Renal cortex interstitium (tissue), 15 donors: ENCODE results near the gene FBN3. TPM values are rescaled to one million over a fixed set of nuclear protein-coding genes. Genes with fewer than 3 reads are reported as not detected.
A peak's percentile ranks its signal among the peaks of the same experiment; 100 is the strongest.
"Not testable (repeated sequence)": the region's sequence is repeated elsewhere in the genome, so short reads cannot be mapped to it uniquely, and the experiment has no call there.

ENCODE experiments used
- DNase-seq, 11 donors: peaks; one replicate each; pipeline ENCODE4 v3.0.0-alpha.2; 2013; ENCODE audit warnings: low read depth in 9 of 11, low spot score in 4 of 11; ENCODE audit errors: extremely low read depth in 1 of 11
- long read RNA-seq, 16 experiments: transcript quantifications; one replicate each; lab custom pipeline, GENCODE V29; 2026
- polyA plus RNA-seq, 3 donors: library from polyadenylated mRNA; unstranded; fragments of 120-200 nt; gene quantifications; one replicate each; pipeline ENCODE4 v1.2.1, GENCODE V29; 2013; ENCODE audit not compliant: insufficient read length in 3 of 3

FBN3 gene
- polyA plus RNA-seq: 10 to 100 TPM; 34.7 to 60.5 (median 44.1) TPM
- long read RNA-seq, donor 1: 0 reads
- long read RNA-seq, donor 2: 0 reads
- long read RNA-seq, donor 3: 0 reads
- long read RNA-seq, donor 4: 0 reads
- long read RNA-seq, donor 5: 0 reads
- long read RNA-seq, donor 6, partial matches to known transcripts: 163 of 209 reads
- long read RNA-seq, donor 6, other reads (novel, unspliced or antisense): 46 of 209 reads
- long read RNA-seq, donor 7: 0 reads
- long read RNA-seq, donor 8: 0 reads
- long read RNA-seq, donor 9: 0 reads
- long read RNA-seq, donor 10: 0 reads
- long read RNA-seq, donor 11: 0 reads
- long read RNA-seq, donor 12: 0 reads
- long read RNA-seq, donor 13: 0 reads
- long read RNA-seq, donor 14: 0 reads
- long read RNA-seq, donor 15: 0 reads
- long read RNA-seq, donor 16: 0 reads

DNA sequence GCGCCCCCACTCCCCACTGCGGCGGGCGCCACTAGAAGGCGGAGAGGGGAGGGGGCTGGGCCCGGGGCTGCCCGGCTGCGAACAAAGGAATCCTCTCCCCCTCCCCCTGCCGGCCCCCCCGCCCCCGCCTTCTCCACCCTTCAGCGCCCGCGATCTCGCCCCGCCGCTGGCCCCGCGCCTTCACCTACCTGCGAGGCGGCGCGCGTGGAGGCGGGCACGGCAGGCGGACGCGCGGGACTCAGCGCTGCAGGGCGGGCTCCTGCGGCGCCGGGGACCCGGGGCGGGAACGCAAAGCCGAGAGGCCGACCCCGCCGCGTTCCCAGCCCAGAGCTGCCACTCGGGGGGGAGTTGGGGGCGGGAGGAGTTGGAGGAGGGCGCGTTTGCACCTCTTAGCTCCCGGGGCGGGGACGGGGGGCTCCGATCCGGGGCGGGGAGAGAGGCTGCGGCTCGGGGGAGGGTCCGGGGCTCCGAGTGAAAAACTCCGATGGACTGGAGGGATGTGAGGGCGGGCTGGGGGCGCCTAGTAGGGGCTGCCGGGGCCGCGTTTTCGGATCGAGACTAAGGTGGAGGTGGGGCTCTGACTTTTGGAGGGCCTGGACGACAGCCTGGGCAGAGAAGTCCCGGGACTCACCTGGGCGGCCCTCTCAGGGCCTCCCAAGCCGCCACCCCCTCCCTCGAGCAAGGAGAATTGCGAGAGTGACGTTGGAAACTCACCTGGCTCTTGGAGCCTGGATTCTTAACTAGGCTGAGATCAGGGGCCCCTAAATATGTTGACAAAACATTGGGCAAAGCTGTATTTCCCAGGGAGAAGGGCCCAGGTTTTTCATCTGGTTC, at the start of gene FBN3:
Gene FBN3, minus strand, starts transcription at position 332 of the 834 bp plus-strand sequence. CDS start 2,112 bp downstream, outside the sequence.
- peak in 1 of 11 donors; percentile 41 for DNase-seq

DNA sequence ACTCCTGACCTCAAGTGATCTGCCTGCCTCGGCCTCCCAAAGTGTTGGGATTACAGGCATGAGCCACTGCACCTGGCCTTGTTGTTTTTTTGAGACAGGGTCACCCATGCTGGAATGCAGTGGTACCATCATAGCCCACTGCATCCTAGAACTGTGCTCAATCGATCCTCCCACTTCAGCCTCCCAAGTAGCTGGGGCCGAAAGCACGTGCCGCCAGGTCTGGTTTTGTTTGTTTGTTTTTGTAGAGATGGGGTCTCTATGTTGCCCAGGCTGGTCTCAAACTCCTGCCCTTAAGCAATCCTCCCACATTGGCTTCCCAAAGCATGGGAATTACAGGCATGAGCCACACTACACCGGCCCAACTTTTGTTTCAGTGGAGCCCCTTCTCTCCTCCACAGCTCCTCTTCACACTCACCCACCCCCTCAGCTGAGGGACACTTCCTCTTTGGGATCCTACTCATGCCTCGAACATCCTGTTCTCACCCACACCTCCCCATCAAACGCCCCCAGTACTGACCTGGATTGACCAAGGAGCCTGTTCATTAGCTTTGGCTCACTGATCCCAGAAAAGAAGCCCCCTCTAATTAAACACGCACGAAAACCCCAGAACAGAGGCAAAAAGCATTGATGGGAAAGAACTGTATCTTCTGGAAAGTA, 47.0 kb upstream of the FBN3 start:
- no peak for DNase-seq

DNA sequence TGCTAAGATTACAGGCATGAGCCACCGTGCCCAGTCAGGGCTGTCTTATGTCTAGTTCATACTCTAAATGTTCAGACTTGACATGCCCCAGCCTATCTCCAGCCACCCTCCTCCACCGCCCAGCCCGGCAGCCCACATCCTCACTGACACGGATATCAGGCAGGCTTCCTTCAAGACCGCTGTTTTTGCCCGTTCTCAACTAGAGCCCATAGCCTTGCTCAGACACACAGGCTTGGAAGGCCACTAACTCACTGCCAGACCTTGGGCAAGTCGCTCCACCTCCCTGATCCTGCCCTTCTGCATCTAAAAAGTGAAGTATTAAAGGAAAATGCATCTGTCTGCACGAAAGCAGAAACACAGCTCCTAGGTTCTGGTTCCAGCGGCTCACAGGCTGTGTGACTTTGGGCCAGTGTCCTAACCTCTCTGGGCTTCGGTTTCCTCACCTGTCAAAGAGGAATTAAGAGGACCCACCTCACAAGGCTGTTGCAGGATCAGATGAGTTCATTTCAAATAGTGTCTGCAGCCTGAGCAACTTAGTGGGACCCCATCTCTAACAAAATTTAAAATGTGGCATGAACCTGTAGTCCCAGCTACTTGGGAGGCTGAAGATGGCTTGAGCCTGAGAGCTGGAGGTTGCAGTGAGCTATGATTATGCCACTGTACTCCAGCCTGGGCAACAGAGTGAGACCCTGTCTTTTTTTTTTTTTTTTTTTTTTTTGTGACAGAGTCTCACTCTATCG, 45.3 kb upstream of the FBN3 start:
- DNase-seq: no peak

DNA sequence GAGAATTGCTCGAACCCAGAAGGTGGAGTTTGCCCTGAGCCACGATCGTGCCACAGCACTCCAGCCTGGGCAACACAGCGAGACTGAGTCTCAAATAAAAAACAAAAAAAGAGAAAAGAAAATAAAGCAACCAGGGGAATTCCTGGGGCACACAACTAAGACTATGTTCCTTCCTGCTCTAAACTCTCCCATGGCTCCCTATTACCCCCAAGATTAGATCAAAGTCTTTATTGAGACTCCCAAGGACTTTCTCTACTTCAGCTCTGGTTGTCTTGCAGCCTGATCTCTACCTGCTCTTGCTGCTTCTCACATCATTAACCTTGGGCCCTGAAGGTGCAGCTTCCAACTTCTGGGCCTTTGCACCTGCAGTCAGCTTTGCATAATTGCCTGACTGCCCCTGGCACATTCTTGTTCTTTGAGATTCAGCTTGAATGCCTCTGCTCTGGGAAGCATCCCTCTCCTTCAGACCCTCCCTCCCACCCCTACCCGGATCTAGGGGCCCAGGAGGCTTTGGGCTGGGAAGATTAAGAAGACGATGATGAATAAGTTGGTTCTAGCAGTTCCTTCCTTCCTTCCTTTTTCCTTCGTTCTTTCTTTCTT, 42.9 kb upstream of the FBN3 start:
- DNase-seq: no peak

DNA sequence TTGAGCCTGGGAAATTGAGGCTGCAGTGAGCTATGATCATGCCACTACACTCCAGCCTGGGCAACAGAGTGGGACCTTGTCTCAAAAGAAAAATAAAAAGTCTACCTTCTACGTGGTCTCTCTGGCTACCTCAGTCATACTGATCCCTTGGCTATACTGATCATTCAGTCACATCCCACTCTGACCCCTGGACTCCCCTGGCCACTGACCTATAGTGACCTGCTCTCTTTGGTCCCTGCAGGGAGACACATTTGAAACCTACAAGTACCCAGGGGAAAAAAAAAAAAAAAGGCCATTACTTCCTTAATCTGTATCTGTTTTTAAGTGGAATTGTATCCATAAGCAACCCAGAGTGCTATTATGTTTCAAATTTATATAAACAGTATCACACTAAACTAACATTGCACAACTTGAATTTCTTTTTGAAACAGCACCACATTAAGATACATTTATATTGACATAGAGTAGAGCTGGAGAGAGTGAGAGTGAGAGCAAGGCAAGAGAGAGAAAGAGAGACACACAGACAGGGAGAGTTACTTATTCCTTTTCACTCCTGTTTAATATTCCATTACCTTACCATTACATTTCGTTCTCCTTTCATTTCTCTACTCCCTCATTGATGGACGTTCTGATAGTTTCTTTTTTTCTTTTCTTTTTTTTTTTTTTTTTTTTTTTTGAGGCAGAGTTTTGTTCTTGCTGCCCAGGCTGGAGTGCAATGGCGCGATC, 36.1 kb upstream of the FBN3 start:
- no peak for DNase-seq

DNA sequence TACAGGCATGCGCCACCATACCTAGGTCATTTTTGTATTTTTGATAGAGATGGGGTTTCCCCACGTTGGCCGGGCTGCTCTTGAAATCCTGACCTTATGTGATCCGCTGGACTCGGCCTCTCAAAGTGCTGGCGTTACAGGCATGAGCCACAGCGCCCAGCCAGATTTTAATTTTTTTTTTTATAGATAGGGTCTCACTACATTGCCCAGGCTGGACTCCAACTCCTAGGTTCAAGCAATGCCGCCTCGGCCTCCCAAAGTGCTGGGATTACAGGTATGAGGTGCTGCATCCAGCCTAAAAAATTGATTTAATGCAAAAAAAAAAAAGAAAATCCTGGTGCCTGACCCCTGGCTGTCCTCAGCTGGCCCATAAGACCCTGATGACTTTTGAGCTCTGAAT, 34.9 kb upstream of the FBN3 start:
- DNase-seq: no peak

DNA sequence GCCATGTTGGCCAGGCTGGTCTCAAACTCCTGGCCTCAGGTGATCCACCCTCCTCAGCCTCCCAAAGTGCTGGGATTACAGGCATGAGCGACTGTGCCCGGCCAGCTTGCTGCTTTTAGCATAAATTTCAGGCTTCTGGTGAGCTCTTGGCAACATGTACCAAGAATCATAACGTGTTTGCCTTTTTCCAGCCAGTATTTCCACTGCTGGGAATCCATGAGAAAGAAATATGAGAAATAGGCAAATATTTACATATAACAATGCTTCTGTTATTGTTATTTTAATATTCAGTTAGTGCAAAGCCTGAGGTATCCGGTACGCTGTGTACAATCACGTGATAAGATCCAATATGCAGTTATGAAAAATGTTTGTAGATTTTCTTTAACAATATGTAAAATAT, 30.6 kb upstream of the FBN3 start:
- DNase-seq: no peak

DNA sequence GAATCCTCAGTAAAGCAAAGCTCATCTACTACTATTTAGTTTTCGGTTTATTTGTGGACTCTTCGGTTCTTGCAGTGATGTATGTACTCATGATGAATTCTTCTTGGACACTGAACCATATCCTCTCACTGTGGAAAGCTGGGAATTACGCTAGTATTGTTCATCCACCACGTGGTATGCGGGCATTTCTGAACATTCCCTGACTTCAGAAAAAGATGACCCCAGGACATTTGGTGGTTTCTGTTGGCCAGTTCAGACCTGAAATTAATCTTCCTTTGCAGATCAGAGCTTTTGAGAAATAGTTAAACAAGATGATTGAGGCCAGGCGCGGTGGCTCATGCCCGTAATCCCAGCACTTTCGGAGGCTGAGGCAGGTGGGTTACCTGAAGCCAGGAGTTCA, 25.3 kb upstream of the FBN3 start:
- DNase-seq: no peak

DNA sequence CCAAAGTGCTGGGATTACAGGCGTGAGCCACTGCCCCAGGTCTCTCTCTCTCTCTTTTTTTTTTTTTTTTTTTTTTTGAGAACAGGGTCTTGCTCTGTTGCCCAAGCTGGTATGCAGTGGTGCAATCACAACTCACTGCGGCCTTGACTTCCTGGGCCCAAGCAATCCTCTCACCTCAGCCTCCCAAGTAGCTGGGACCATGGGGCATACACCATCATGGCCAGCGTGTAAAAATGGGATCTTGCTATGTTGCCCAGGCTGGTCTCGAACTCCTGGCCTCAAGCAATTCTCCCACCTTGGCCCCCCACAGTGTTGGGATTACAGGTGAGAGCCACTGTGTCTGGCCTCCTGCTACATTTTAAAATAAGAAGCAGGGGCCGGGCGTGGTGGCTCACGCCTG, 19.1 kb upstream of the FBN3 start:
- DNase-seq: no peak

DNA sequence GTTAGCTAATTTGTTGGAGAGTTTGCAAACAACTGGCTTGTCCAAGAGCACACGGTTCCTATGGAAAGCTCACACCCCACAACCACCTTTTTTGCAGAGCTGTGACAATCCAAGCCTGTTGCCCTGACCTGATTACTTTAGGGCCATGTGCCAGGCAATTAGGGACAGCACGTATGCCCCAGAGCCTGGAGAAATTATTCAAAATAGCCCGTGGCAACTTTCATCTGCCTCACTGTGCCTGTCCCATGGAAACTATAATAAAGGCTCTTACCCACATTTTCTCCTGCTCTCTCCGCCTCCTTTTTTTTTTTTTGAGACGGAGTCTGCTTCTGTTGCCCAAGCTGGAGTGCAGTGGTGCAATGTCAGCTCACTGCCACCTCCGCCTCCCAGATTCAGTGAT, 18.6 kb upstream of the FBN3 start:
- DNase-seq: no peak

DNA sequence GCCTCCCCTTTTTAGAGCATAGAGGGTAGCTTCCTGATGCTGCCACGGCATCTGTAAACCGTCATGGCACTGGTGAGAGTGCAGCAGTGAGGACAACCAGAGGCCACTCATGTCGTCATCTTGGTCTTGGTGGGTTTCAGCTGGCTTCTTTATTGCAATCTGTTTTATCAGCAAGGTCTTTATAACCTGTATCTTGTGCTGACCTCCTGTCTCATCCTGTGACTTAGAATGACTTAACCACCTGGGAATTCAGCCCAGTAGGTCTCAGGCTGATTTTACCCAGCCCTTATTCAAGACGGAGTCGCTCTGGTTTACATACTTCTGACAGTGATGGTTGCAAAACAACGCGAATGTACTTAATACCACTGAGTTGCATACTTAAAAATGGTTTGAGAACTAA, 14.4 kb upstream of the FBN3 start:
- DNase-seq: no peak

DNA sequence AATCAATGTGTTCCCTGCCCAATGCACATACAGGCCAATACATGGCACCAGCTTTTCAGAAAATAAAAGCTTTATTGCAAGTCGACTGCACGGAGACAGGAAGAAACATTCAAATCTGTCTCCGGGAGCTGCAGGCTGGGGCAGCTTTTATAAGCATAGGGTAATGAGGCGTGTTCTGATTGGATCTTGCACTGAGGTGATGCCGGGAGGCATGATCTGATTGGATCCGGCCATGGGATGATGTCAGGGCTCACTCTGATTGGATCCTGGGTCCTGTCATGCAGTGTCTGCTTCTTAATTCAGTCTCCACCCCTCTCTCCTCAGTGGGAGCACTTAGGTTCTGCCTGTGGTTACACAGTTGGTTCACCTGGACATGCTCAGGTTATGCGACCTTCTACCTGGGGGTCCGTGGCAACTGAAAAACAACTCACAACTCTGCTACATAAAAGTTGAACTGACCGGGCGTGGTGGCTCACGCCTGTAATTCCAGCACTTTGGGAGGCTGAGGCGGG, 11.8 kb upstream of the FBN3 start:
- DNase-seq: no peak

DNA sequence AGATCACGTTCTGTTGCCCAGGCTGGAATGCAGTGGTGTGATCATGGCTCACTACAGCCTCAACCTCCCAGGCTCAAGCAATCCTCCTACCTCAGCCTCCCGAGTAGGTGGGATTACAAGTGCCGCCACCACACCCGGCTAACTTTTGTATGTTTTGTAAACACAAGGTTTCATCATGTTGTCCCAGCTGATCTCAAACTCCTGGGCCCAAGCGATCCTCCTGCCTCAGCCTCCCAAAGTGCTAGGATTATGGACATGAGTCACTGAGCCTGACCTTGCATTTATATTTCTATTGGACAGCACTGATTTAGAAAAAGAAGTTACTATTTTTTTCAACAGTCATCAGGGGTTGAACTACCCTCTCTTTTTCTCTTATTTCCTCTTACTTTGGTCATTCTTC, 9.9 kb upstream of the FBN3 start:
- DNase-seq: not testable (repeated sequence)

DNA sequence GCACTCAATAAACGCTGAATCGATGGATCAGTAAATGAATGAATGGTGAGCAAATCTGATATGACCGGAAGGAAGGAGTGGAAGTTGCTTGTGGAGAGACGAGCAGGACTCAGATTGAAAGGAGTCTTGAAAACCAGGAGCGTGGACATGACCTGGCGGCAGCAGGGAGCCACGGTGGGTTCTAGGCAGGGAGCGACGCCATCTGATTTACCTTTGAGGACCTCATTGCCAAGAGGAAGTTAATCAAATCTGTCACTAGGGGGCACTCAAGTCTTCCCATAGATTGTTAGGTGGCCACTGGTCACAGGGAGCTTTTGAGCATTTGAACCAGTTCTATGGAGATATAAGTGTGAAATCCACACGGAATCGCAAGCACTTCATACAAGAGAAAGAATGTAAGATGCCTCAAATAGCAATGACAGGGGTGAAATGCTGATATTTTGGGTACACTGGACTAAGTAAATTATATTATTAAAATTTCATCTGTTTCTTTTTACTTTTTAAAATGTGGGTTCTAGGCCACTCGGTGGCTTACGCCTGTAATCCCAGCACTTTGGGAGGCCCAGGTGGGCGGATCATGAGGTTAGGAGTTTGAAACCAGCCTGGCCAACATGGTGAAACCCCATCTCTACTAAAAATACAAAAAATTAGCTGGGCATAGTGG, 9.2 kb upstream of the FBN3 start:
- peak in 10 of 11 donors; percentile 49 to 83 (median 70) for DNase-seq

DNA sequence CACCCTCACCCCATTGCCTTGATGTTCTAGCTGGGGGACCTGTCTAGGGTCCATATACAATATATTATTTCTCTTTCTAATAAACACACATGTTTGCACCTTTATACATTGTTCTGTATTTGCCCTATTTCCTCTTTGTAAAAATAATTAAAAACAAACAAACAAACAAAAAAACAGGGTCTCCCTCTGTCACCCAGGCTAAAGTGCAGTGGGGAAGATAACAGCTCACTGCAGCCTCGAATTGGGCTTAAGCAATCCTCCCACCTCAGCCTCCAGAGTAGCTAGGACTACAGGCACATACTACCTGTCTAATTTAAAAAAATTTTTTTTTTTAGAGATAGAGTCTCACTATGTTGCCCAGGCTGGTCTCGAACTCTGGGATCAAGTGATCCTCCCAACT, 5.9 kb upstream of the FBN3 start:
- DNase-seq: no peak

DNA sequence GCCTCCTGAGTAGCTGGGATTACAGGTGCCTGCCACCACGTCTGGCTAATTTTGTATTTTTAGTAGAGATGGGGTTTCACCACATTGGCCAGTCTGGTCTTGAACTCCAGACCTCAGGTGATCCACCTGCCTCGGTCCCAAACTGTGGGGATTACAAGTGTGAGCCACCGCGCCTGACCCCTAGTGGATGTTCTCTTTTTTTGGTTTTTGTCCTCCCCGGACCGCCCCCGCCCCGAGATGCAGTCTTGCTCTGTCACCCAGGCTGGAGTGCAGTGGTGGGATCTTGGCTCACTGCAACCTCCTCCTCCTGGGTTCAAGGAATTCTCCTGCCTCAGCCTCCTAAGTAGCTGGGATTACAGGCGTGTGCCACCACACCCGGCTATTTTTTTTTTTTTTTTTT, 4.6 kb upstream of the FBN3 start:
- not testable (repeated sequence) for DNase-seq

DNA sequence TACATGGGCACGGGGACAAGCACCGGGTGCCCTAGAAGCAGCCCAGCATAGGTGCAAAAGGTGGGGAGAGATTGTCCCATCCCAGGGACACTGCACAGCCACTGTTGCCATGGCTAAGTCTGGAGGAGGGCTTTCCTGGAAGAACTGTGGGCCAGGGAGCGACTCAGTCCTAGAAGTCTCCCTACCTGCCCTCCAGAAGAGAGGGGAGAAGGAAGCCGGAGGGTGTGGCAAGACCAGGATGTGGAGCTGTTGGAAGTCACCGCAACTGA, 2.3 kb upstream of the FBN3 start:
- no peak for DNase-seq
